Duodenal mucosa (tissue), 2 donors: ENCODE measurements around the gene ZBTB44.
A peak's percentile ranks its signal among the peaks of the same experiment; 100 is the strongest.

Experiments used
- H3K27ac ChIP-seq: one replicate; pipeline ENCODE4 v1.7.0; 2013; ENCODE audit warnings: low read depth, low read length
- H3K27me3 ChIP-seq, 2 donors: one replicate each; pipeline ENCODE4 v1.7.0; 2013; ENCODE audit warnings: low read length in 2 of 2, control low read depth in 1 of 2; ENCODE audit not compliant: insufficient read depth in 2 of 2, control insufficient read depth in 1 of 2
- H3K36me3 ChIP-seq, 2 donors: one replicate each; pipeline ENCODE4 v1.7.0; 2013; ENCODE audit warnings: low read length in 2 of 2, control low read depth in 1 of 2; ENCODE audit not compliant: insufficient read depth in 2 of 2, control insufficient read depth in 1 of 2
- H3K4me1 ChIP-seq, 2 donors: one replicate each; pipeline ENCODE4 v1.7.0; 2013; ENCODE audit warnings: low read length in 2 of 2, control low read depth in 1 of 2; ENCODE audit not compliant: insufficient read depth in 2 of 2, control insufficient read depth in 1 of 2
- H3K4me3 ChIP-seq, 2 donors: one replicate each; pipeline ENCODE4 v1.7.0; 2013; ENCODE audit warnings: low read length in 2 of 2, low read depth in 1 of 2
- H3K9ac ChIP-seq, 2 donors: one replicate each; pipeline ENCODE4 v1.7.0; 2013; ENCODE audit warnings: low read length in 2 of 2, low read depth in 1 of 2
- H3K9me3 ChIP-seq, 2 donors: one replicate each; pipeline ENCODE4 v1.7.0; 2013; ENCODE audit warnings: low read length in 2 of 2, control low read depth in 1 of 2; ENCODE audit not compliant: control insufficient read depth in 1 of 2

The ZBTB44 gene

DNA sequence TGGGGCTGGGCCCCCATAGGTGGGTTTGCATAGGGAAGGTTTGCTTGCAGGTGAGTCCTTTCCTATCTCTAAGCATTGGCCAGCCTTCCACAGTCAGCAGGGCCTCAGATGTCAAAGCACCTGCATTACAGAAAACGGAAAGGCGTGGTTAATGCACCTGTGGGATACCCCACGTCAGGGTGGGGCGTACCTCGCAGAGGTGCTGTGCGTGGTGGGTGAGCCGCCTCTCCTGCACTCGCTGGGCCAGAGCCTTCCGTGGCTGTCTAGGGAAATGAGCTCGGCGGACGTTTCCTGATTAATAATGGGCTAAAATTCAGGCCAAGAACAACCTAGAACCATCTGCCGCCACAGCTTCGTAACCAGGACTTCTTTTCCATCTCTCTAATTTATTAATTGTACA is 122.8 kb downstream of the ZBTB44 start:
- H3K4me1 ChIP-seq: peaks cover 48 to 53% of the 10 kb centered on the region in 2 donors
- H3K9me3 ChIP-seq: no peaks in the 10 kb centered on the region
- H3K4me3 ChIP-seq: no peak overlapping the region
- no peaks in the 10 kb centered on the region for H3K27me3 ChIP-seq
- no peak overlapping the region for H3K27ac ChIP-seq
- H3K9ac ChIP-seq: no peak overlapping the region
- H3K36me3 ChIP-seq: peaks cover 20 to 60% of the 10 kb centered on the region in 2 donors

DNA sequence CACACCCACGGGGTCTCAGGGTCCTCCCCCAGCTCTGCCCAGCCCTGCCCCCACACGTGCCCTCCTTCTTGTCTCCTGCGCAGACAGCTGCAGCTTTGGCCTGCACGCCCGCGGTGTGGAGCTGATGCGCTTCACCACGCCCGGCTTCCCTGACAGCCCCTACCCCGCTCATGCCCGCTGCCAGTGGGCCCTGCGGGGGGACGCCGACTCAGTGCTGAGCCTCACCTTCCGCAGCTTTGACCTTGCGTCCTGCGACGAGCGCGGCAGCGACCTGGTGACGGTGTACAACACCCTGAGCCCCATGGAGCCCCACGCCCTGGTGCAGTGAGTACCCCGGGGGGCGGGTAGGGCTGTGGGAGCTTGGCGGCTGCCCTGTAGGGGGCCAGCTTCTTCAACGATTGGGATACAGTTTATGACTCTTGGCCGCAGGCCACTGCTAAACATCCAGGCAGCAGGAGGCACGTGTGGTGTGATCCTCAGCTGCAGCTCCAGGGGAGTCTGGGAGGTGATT is 124.3 kb downstream of the ZBTB44 start:
- peaks cover 50 to 55% of the 10 kb centered on the region in 2 donors for H3K4me1 ChIP-seq
- H3K9ac ChIP-seq: peak overlapping the region in 1 of 2 donors; percentile 64
- H3K27me3 ChIP-seq: no peaks in the 10 kb centered on the region
- peak overlapping the region; percentile 80 for H3K27ac ChIP-seq
- H3K9me3 ChIP-seq: no peaks in the 10 kb centered on the region
- peaks cover 14 to 50% of the 10 kb centered on the region in 2 donors for H3K36me3 ChIP-seq
- H3K4me3 ChIP-seq: peak overlapping the region; percentile 32 to 35

DNA sequence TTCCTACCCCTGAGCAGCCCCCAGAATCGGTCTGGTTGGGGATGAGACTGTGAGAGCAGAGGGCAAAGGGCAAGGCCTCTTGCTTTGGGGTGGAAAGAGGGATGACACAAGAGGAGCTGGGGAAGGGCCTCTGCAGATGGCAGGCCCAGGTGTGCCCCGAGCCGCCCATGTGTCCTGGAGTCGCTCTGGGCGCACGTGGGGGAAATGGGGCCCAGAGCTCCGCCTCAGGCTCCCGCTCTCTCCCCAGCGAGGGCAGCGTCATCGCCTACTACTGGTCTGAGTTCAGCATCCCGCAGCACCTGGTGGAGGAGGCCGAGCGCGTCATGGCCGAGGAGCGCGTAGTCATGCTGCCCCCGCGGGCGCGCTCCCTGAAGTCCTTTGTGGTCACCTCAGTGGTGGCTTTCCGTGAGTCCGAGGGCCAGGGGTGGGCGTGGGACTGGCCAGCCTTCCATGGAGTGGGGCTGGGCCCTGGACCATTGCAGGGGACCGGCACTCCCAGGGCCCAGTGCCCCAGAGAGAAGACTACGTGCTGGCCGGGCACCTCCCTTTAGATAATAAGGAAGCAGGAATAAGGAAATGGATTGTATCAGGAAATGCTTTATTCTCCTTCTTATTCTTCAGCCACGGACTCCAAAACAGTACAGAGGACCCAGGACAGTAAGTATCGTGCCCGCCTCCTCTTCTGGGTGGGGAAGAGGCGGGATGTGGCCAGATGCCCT is 125.1 kb downstream of the ZBTB44 start:
- Histone ChIP-seq H3K4me3 (peak overlapping the region; percentile 32 to 35), H3K9me3 (no peaks in the 10 kb centered on the region), H3K4me1 (peaks cover 50 to 55% of the 10 kb centered on the region in 2 donors), H3K36me3 (peaks cover 10 to 42% of the 10 kb centered on the region in 2 donors), H3K9ac (peak overlapping the region; percentile 15 to 64), H3K27ac (peak overlapping the region; percentile 80), H3K27me3 (no peaks in the 10 kb centered on the region)

DNA sequence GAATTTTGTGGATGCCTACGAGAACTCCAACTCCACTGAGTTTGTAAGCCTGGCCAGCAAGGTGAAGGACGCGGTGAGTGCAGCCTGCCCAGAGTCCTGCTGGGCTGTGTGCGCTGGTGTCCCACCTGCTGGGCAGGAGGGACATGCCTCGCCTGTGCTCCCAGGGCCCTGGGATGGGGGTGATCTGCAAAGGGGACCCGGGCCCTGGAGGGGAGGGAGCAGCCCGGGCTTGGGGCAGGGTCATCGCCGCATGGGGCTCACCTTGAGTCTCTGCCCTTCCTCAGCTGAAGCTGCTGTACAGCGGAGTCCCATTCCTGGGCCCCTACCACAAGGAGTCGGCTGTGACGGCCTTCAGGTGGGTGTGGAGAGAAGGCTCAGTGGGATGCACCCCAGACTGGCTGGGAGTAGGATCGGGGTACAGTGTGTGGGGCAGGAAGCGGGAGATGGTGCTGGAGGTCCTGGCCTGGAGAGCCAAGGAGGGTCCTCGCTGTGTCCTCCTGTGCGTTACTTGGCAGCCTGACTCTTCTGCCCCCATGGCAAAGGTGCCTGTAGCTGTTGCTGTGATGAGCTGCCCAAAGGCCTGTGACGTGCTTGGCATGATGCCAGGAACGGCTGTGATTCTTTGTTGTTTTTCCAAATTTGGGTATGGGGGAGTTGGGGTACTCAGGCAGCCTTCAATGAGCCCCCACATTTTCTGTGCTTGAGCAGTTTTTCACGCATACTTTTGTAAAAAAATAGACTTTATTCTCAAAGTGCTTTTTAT is 126.0 kb downstream of the ZBTB44 start:
- H3K4me3 ChIP-seq: peak overlapping the region in 1 of 2 donors; percentile 11
- H3K27me3 ChIP-seq: no peaks in the 10 kb centered on the region
- no peaks in the 10 kb centered on the region for H3K9me3 ChIP-seq
- peak overlapping the region; percentile 80 for H3K27ac ChIP-seq
- peak overlapping the region; percentile 18 to 30 for H3K9ac ChIP-seq
- H3K4me1 ChIP-seq: peaks cover 46 to 56% of the 10 kb centered on the region in 2 donors
- H3K36me3 ChIP-seq: peaks cover 7 to 39% of the 10 kb centered on the region in 2 donors

DNA sequence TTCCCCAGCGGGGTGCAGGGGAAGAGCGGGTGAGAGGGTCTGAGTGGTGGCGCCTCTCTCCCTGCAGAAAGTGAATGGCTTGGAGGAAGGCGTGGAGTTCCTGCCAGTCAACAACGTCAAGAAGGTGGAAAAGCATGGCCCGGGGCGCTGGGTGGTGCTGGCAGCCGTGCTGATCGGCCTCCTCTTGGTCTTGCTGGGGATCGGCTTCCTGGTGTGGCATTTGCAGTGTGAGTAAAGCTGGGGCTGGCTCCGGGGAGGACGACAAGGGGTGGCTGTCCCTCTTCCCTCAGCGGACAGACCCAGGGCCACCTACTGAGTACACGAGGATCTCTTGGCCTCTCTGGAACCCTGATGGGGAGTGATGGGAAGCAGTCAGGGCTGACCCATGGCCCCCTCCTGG is 126.7 kb downstream of the ZBTB44 start:
- H3K9me3 ChIP-seq: no peaks in the 10 kb centered on the region
- H3K4me3 ChIP-seq: no peak overlapping the region
- no peaks in the 10 kb centered on the region for H3K27me3 ChIP-seq
- H3K9ac ChIP-seq: no peak overlapping the region
- no peak overlapping the region for H3K27ac ChIP-seq
- peaks cover 43 to 54% of the 10 kb centered on the region in 2 donors for H3K4me1 ChIP-seq
- peaks cover 7 to 37% of the 10 kb centered on the region in 2 donors for H3K36me3 ChIP-seq

DNA sequence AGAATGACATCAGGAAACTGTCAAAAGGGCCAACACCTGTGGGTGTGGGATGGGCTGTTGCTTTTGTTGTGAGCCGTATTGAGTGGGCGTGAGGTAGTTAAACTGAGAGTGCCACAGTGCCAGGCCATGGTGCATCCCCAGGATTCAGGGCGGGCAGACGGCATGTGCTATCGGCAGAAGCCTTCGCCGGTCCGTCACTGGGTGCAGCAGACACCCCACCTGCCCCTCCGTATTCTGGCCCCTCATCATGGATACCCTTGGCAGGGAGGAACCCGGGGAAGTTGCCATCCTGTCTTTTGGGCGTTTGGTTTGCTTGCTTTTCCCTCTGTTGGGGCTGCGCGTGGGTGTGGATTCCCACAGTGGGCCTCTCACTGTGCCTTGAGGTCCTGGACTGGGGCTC is 127.6 kb downstream of the ZBTB44 start:
- no peak overlapping the region for H3K27ac ChIP-seq
- H3K9ac ChIP-seq: no peak overlapping the region
- H3K36me3 ChIP-seq: peaks cover 7 to 34% of the 10 kb centered on the region in 2 donors
- no peaks in the 10 kb centered on the region for H3K9me3 ChIP-seq
- H3K27me3 ChIP-seq: no peaks in the 10 kb centered on the region
- no peak overlapping the region for H3K4me3 ChIP-seq
- peaks cover 34 to 53% of the 10 kb centered on the region in 2 donors for H3K4me1 ChIP-seq

DNA sequence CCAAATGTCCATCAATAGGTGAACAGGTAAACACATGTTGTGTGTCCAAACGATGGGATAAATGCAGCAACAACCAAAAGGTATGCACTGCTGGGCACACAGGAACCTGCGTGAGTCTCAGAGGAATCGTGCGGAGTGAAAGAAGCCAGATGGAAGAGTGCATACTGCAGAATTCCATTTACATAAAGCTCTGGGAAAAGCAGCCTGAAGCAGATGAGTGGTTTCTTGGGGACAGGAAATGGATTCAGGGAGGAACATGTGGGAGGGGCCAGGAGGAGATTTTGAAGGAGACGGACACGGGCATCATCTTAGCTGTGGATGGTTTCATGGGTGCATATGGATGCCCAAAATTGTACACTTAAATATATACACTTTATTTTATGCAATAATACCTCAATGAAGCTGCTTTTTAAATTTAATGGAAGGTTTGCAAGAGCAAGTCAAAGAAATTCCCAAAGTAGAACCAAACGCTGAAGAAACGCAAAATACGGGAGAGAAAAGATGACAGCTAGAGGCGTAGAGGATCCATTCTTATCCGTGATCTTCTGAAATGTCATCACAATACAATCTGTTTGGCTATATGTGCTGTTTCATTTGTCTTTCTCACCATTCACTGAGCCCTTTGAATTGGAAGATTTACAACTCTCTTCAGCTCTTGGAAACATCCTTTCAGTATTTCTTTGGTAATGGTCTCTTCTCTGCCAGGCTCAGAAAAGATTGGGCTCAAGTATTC is 130.7 kb downstream of the ZBTB44 start:
- H3K4me1 ChIP-seq: peaks cover 44 to 61% of the 10 kb centered on the region in 2 donors

DNA sequence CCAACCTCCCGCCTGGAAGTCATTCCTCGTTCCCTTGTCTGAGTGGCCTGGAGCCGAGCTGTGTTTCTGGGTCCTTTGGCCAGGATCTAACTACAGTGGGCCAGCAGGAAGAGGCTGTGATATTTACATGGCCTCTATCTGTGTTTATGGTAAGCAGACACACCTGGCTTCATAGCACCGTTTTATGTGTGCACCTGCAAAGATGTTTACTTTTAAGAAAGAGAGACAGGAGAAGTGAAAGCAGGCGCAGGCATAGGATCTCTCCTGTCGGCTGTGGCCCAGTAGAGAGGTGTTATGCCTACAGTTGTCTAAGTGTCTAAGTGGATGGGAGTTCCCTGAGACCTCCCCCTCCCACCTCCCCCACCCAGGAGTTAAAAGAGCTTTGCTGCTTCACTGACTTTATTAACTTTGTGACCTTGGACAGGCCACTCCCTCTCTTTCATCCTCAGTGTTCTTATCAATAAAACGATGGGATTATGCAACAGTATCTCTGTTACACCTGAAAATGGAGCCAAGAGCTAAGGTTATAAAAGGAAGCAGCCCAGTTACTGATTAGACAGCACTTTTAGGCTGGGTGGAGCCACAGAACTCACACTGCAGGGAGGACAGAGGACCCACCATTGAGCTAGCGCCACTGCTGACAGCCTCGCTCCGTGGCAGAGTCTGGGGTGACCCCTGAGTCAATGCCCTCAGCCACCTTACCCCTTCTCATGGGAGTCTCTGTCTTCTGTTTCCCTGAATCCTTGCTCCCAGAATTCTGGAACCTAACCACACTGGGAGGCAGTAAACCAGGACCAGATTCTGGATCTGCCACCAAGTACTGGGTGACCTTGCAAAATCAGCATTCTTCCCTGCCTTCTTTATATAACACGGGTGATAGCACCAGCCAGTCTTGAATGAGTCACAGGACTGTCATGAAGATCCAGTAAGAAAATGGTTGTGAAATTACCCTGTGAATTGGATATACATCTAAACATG is 133.1 kb downstream of the ZBTB44 start:
- Histone ChIP-seq H3K27ac (peak overlapping the region; percentile 80), H3K9me3 (no peaks in the 10 kb centered on the region), H3K9ac (peak overlapping the region; percentile 49 to 68), H3K4me3 (peak overlapping the region; percentile 48 to 59), H3K36me3 (peaks cover 0 to 6% of the 10 kb centered on the region in 2 donors), H3K4me1 (peaks cover 40 to 60% of the 10 kb centered on the region in 2 donors), H3K27me3 (no peaks in the 10 kb centered on the region)

More for the DNA sequence above, 130.7 kb downstream of the ZBTB44 start:
- Histone ChIP-seq H3K9ac (no peak overlapping the region), H3K36me3 (peaks cover 7 to 16% of the 10 kb centered on the region in 2 donors), H3K27ac (no peak overlapping the region), H3K9me3 (no peaks in the 10 kb centered on the region), H3K27me3 (no peaks in the 10 kb centered on the region), H3K4me3 (no peak overlapping the region)

DNA sequence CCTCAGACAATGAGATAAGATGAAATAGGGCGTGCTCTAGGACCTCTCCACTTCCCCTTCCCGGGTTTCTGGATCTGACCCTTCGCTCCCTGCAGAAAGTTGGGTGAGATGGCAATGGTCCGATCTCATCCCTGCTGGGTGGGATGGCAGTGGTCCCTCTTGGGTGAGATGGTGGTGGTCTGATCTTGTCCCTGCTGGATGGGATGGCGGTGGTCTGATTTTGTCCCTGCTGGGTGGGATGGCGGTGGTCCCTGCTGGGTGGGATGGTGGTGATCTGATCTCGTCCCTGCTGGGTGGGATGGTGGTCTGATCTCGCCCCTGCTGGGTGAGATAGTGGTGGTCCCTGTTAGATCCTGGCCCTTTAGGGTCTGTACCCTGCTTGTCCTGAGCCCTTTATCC is 133.8 kb downstream of the ZBTB44 start:
- H3K9ac ChIP-seq: peak overlapping the region; percentile 44 to 68
- peak overlapping the region; percentile 48 to 52 for H3K4me3 ChIP-seq
- H3K4me1 ChIP-seq: peaks cover 40 to 60% of the 10 kb centered on the region in 2 donors
- H3K9me3 ChIP-seq: no peaks in the 10 kb centered on the region
- H3K36me3 ChIP-seq: peaks cover 0 to 6% of the 10 kb centered on the region in 2 donors
- H3K27ac ChIP-seq: peak overlapping the region; percentile 64
- no peaks in the 10 kb centered on the region for H3K27me3 ChIP-seq
